NT2/D1 (cell line): ENCODE measurements around the gene ARHGEF25.

Source experiments
- SUZ12 ChIP-seq: IDR thresholded peaks from 2 replicates; pipeline ENCODE4 v1.6.1; 2011; ENCODE audit not compliant: insufficient read length, insufficient read depth; ENCODE audit errors: extremely low read depth
- YY1 ChIP-seq: IDR thresholded peaks from 2 replicates; pipeline ENCODE4 v1.6.1; 2011; ENCODE audit not compliant: insufficient read length, insufficient read depth
- ZNF274 ChIP-seq: IDR thresholded peaks from 2 replicates; pipeline ENCODE4 v1.6.1; 2011; ENCODE audit warnings: mild to moderate bottlenecking, low read depth, low read length

- TF ChIP-seq YY1 = no peak
- no peak for TF ChIP-seq SUZ12
- no peak for TF ChIP-seq ZNF274
Observed at GRCh38 chr12:57624441-57625220, 13.4 kb downstream of the ARHGEF25 start.
